ENCODE measurements around the gene NBAS. TPM values are rescaled to one million over a fixed set of nuclear protein-coding genes. Genes with fewer than 3 reads are reported as not detected.

NBAS gene
- total and polyA plus RNA-seq, 7 donors, result 19.5 to 52.8 (median 27.0) TPM

GRCh38 chr2:15279201-15279876 lies 281.8 kb downstream of the NBAS start:
- no peak overlapping the region for H3K27ac ChIP-seq
- 95 to 99% (median 96%) methylated on average over 2 of the region's 2 CpGs for WGBS, 3 donors
- no peak for TF ChIP-seq CTCF (IDR thresholded peaks at IDR 0.05)
- H3K4me3 ChIP-seq, result no peak overlapping the region
- H3K36me3 ChIP-seq (ENCODE audit: insufficient read depth in 1 of 2, low read depth in 1 of 2), result peaks cover 3 to 40% of the 10 kb centered on the region in 2 donors
- DNase-seq (no peak), ATAC-seq (no peak)
- intact Hi-C loops (cut with DNase I), result no loop called here
- no peaks in the 10 kb centered on the region for H3K9me3 ChIP-seq
- H3K27me3 ChIP-seq (ENCODE audit: insufficient read depth in 3 of 3, low read length in 2 of 3), result no peaks in the 10 kb centered on the region
- no peaks in the 10 kb centered on the region for H3K4me1 ChIP-seq

GRCh38 chr2:15278296-15278695 lies 282.8 kb downstream of the NBAS start:
- Histone ChIP-seq H3K9me3 (no peaks in the 10 kb centered on the region), H3K4me3 (no peak overlapping the region), H3K4me1 (no peaks in the 10 kb centered on the region), H3K27me3 (ENCODE audit: insufficient read depth in 3 of 3, low read length in 2 of 3) (no peaks in the 10 kb centered on the region), H3K36me3 (ENCODE audit: insufficient read depth in 1 of 2, low read depth in 1 of 2) (peaks cover 3 to 41% of the 10 kb centered on the region in 2 donors), H3K27ac (no peak overlapping the region)
- TF ChIP-seq CTCF (IDR thresholded peaks at IDR 0.05), result no peak
- ATAC-seq, result no peak
- intact Hi-C loops (cut with DNase I), result no loop called here
- 89 to 95% (median 89%) methylated on average over 3 of the region's 3 CpGs for WGBS, 3 donors
- DNase-seq, result no peak

GRCh38 chr2:15275346-15275745 lies 285.8 kb downstream of the NBAS start:
- Histone ChIP-seq H3K4me3 (no peak overlapping the region), H3K9me3 (no peaks in the 10 kb centered on the region), H3K4me1 (no peaks in the 10 kb centered on the region), H3K27me3 (ENCODE audit: insufficient read depth in 3 of 3, low read length in 2 of 3) (no peaks in the 10 kb centered on the region), H3K36me3 (ENCODE audit: insufficient read depth in 1 of 2, low read depth in 1 of 2) (peaks cover 3 to 39% of the 10 kb centered on the region in 2 donors), H3K27ac (no peak overlapping the region)
- WGBS, 3 donors, result 78 to 80% (median 79%) methylated on average over 2 of the region's 2 CpGs
- intact Hi-C loops (cut with DNase I), result no loop called here
- DNase-seq, result no peak
- no peak for ATAC-seq
- TF ChIP-seq CTCF (IDR thresholded peaks at IDR 0.05), result no peak

- intact Hi-C loops (cut with DNase I), result no loop called here
- no peaks in the 10 kb centered on the region for H3K9me3 ChIP-seq
- H3K36me3 ChIP-seq (ENCODE audit: insufficient read depth in 1 of 2, low read depth in 1 of 2), result peaks cover 3 to 39% of the 10 kb centered on the region in 2 donors
- WGBS, 3 donors, result 81 to 97% (median 89%) methylated on average over 1 of the region's 1 CpG
- ATAC-seq (no peak), DNase-seq (no peak)
- no peaks in the 10 kb centered on the region for H3K4me1 ChIP-seq
- H3K27me3 ChIP-seq (ENCODE audit: insufficient read depth in 3 of 3, low read length in 2 of 3), result no peaks in the 10 kb centered on the region
- no peak overlapping the region for H3K4me3 ChIP-seq
- TF ChIP-seq CTCF (IDR thresholded peaks at IDR 0.05), result no peak
- H3K27ac ChIP-seq, result no peak overlapping the region
Measured at GRCh38 chr2:15273452-15273851, 287.7 kb downstream of the NBAS start.

GRCh38 chr2:15272942-15273341 lies 288.2 kb downstream of the NBAS start:
- no peaks in the 10 kb centered on the region for H3K27me3 ChIP-seq (ENCODE audit: insufficient read depth in 3 of 3, low read length in 2 of 3)
- H3K4me1 ChIP-seq, result no peaks in the 10 kb centered on the region
- no peak overlapping the region for H3K4me3 ChIP-seq
- ATAC-seq, result no peak
- H3K9me3 ChIP-seq, result no peaks in the 10 kb centered on the region
- TF ChIP-seq CTCF (IDR thresholded peaks at IDR 0.05), result no peak
- no peak overlapping the region for H3K27ac ChIP-seq
- WGBS, 3 donors, result 67 to 73% (median 70%) methylated on average over 4 of the region's 4 CpGs
- no peak for DNase-seq
- intact Hi-C loops (cut with DNase I), result no loop called here
- H3K36me3 ChIP-seq (ENCODE audit: insufficient read depth in 1 of 2, low read depth in 1 of 2), result peaks cover 3 to 39% of the 10 kb centered on the region in 2 donors

Data from psoas muscle (tissue), 8 donors.